HG02973 (cell line): ENCODE results near the gene EFCAB11.
"Not testable (repeated sequence)": the region's sequence is repeated elsewhere in the genome, so short reads cannot be mapped to it uniquely, and the experiment has no call there.

Experiments
- ATAC-seq: cut with Tn5 transposase; IDR thresholded peaks from one replicate; pipeline ENCODE4 v1.9.1; 2021; ENCODE audit warnings: moderate library complexity; ENCODE audit not compliant: unreplicated experiment

Gene EFCAB11

GRCh38 chr14:89912667-89913211 lies 41.8 kb downstream of the EFCAB11 start:
- ATAC-seq: no peak

GRCh38 chr14:89912221-89912620 lies 42.3 kb downstream of the EFCAB11 start:
- no peak for ATAC-seq

- no peak for ATAC-seq
Measured at GRCh38 chr14:89911010-89911919, 43.3 kb downstream of the EFCAB11 start.

- no peak for ATAC-seq
Measured at GRCh38 chr14:89910691-89911009, 43.9 kb downstream of the EFCAB11 start.

GRCh38 chr14:89909586-89909985 lies 44.9 kb downstream of the EFCAB11 start:
- no peak for ATAC-seq

GRCh38 chr14:89908712-89909450 lies 45.6 kb downstream of the EFCAB11 start:
- ATAC-seq: no peak

- ATAC-seq: no peak
Measured at GRCh38 chr14:89907655-89908054, 46.9 kb downstream of the EFCAB11 start.

GRCh38 chr14:89906000-89906399 lies 48.5 kb downstream of the EFCAB11 start:
- ATAC-seq: no peak

GRCh38 chr14:89903340-89903952 lies 51.1 kb downstream of the EFCAB11 start:
- no peak for ATAC-seq

- ATAC-seq: no peak
Measured at GRCh38 chr14:89902881-89903280, 51.6 kb downstream of the EFCAB11 start.

GRCh38 chr14:89900802-89901201 lies 53.7 kb downstream of the EFCAB11 start:
- no peak for ATAC-seq

GRCh38 chr14:89899917-89900663 lies 54.4 kb downstream of the EFCAB11 start:
- no peak for ATAC-seq

- ATAC-seq: no peak
Measured at GRCh38 chr14:89899291-89899690, 55.2 kb downstream of the EFCAB11 start.

GRCh38 chr14:89893388-89893787 lies 61.1 kb downstream of the EFCAB11 start:
- not testable (repeated sequence) for ATAC-seq

- no peak for ATAC-seq
Measured at GRCh38 chr14:89892953-89893352, 61.6 kb downstream of the EFCAB11 start.

GRCh38 chr14:89891721-89892120 lies 62.8 kb downstream of the EFCAB11 start:
- ATAC-seq: not testable (repeated sequence)

- no peak for ATAC-seq
Measured at GRCh38 chr14:89891055-89891454, 63.5 kb downstream of the EFCAB11 start.

GRCh38 chr14:89890589-89890988 lies 63.9 kb downstream of the EFCAB11 start:
- ATAC-seq: no peak

GRCh38 chr14:89889626-89890025 lies 64.9 kb downstream of the EFCAB11 start:
- ATAC-seq: no peak

- no peak for ATAC-seq
Measured at GRCh38 chr14:89884761-89885160, 69.8 kb downstream of the EFCAB11 start.

- peak; percentile 59 for ATAC-seq
Measured at GRCh38 chr14:89881839-89882238, 72.7 kb downstream of the EFCAB11 start.
